ENCODE measurements around the gene DNAJA3. TPM values are rescaled to one million over a fixed set of nuclear protein-coding genes. Genes with fewer than 3 reads are reported as not detected.

DNAJA3 gene
- total RNA-seq, 4 donors from 2014 or later, result 13.8 to 44.9 (median 36.4) TPM

DNA sequence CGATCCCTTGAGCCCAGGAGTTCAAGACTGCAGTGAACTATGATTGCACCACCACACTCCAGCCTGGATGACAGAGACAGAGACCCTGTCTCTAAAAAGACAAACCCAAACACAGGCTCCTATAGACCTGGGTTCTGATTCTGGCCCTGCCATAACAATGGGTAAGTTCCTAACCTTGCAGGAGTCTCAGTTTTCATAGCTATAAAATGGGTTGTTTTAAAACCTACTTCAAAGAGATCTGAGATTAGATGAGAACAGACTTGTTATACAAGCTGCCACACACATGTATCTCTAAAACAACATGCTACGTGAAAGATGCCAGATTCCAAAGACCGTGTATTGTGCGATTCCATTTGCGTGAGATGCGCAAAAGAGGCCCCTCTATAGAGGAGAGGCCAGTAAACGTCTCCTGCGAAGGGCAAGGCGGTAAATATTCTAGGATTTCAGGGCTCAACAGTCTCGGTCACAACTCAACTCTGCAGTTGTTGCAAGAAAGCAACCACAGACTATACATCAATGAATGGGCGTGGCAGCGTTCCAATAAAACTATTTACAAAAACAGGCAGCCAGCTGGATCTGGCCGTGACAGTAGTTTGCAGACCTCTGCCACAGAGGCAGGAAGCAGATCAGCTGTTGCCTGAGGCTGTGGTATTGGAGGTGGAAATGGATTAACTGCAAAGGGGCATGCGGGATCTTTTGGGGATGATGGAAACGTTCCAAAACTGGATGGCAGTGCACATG, 15.2 kb upstream of the DNAJA3 start:
- no peak for DNase-seq
- Histone ChIP-seq H3K4me1 (no peaks in the 10 kb centered on the region), H3K27me3 (no peaks in the 10 kb centered on the region), H3K36me3 (no peaks in the 10 kb centered on the region), H3K4me3 (no peak overlapping the region), H3K9me3 (no peaks in the 10 kb centered on the region), H3K27ac (no peak overlapping the region)
- no peak for TF ChIP-seq CTCF (IDR thresholded peaks at IDR 0.05)
- no peak for TF ChIP-seq POLR2A (IDR thresholded peaks at IDR 0.05)
- intact Hi-C loops (cut with DNase I; ENCODE audit: low total_unique reads), result no loop called here

- H3K27ac ChIP-seq, result no peak overlapping the region
- H3K9me3 ChIP-seq, result no peaks in the 10 kb centered on the region
- no peaks in the 10 kb centered on the region for H3K4me1 ChIP-seq
- TF ChIP-seq POLR2A (IDR thresholded peaks at IDR 0.05) (no peak), CTCF (IDR thresholded peaks at IDR 0.05) (no peak)
- DNase-seq, result peak in 1 of 2 donors; percentile 75
- H3K4me3 ChIP-seq, result no peak overlapping the region
- intact Hi-C loops (cut with DNase I; ENCODE audit: low total_unique reads), result no loop called here
- H3K27me3 ChIP-seq, result no peaks in the 10 kb centered on the region
- no peaks in the 10 kb centered on the region for H3K36me3 ChIP-seq
Measured at GRCh38 chr16:4411684-4412083, 14.0 kb upstream of the DNAJA3 start.

DNA sequence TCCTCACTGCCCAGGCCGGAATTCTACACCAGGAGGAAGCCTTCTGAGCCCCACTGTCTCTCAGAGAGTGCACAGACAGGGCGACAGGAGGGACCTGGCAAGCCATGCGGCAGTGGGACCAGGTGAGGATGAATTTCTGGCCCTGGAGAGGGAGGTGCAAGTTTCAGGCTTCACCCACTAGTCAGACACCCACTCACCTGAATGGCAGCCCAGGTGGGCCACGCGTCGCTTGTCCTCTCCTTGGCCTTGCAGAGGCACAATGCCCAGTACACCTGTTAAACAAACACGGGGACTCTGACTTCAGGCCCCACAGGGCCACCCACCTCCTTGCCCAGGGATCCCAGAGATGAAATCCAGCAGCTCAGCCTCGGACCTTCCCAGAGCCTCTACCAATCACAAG, 13.5 kb upstream of the DNAJA3 start:
- H3K4me1 ChIP-seq, result no peaks in the 10 kb centered on the region
- H3K4me3 ChIP-seq, result no peak overlapping the region
- DNase-seq, result no peak
- no peaks in the 10 kb centered on the region for H3K27me3 ChIP-seq
- no peaks in the 10 kb centered on the region for H3K36me3 ChIP-seq
- no peak overlapping the region for H3K27ac ChIP-seq
- TF ChIP-seq CTCF (IDR thresholded peaks at IDR 0.05), result no peak
- no peak for TF ChIP-seq POLR2A (IDR thresholded peaks at IDR 0.05)
- no peaks in the 10 kb centered on the region for H3K9me3 ChIP-seq
- intact Hi-C loops (cut with DNase I; ENCODE audit: low total_unique reads), result no loop called here

- H3K27me3 ChIP-seq, result no peaks in the 10 kb centered on the region
- TF ChIP-seq CTCF (IDR thresholded peaks at IDR 0.05) (no peak), POLR2A (IDR thresholded peaks at IDR 0.05) (no peak)
- intact Hi-C loops (cut with DNase I; ENCODE audit: low total_unique reads), result no loop called here
- H3K27ac ChIP-seq, result no peak overlapping the region
- H3K9me3 ChIP-seq, result no peaks in the 10 kb centered on the region
- no peaks in the 10 kb centered on the region for H3K4me1 ChIP-seq
- no peak for DNase-seq
- H3K4me3 ChIP-seq, result no peak overlapping the region
- H3K36me3 ChIP-seq, result no peaks in the 10 kb centered on the region
Measured at GRCh38 chr16:4412854-4413253, 12.8 kb upstream of the DNAJA3 start.

DNA sequence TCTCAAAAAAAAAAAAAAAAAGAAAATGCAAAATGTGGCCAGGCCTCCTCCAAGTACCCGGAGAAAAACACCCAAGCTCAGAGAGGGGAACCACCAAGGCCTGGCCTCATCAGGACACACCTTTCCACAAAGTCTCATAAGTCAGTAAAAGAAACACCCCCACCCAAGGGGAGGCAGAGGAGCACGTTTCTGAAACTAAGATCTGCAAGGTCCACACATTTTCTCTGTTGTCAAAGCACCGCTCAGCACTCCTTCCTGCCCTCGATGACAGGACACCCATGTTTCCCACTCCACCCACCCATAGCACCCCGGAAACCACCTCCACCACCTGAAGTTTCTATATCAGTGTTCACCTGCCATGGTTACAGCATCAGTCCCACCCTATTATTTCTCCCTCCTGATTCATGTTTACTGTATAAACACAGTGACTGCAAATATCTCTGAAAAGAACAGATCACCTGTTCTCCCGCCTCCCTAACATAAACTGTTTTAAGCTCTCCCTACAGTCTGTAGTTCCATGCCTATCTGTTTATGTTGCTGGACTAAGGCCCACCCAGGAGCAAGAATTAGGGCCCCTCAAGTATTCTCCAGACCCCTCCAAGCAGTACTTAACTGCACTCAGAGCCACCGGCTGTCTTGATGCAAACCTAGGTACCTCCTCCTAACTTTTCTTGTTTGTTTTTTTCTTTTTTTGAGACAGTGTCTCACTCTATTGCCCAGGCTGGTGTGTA, 11.3 kb upstream of the DNAJA3 start:
- TF ChIP-seq CTCF (IDR thresholded peaks at IDR 0.05) (no peak), POLR2A (IDR thresholded peaks at IDR 0.05) (no peak)
- no peak overlapping the region for H3K4me3 ChIP-seq
- no peaks in the 10 kb centered on the region for H3K9me3 ChIP-seq
- no peak overlapping the region for H3K27ac ChIP-seq
- no peaks in the 10 kb centered on the region for H3K36me3 ChIP-seq
- H3K4me1 ChIP-seq, result no peaks in the 10 kb centered on the region
- no peak for DNase-seq
- no peaks in the 10 kb centered on the region for H3K27me3 ChIP-seq
- intact Hi-C loops (cut with DNase I; ENCODE audit: low total_unique reads), result no loop called here
